Endothelial cell of umbilical vein (primary cell): ENCODE results near the gene D2HGDH. TPM values are rescaled to one million over a fixed set of nuclear protein-coding genes. Genes with fewer than 3 reads are reported as not detected.

Experiments used
- BruUV-seq: library from RNA; stranded (reverse); fragments of 400-500 nt; replicated peaks from 2 replicates; lab custom pipeline; 2021; lab: Mats Ljungman, UMichigan
- CTCF ChIA-PET: fragments of 300-600, 350-600 bp; sonication (Branson Sonifier 250); formaldehyde crosslinking; loops from one replicate; lab custom pipeline; 2021; ENCODE audit warnings: antibody characterized with exemption, inconsistent platforms; lab: Charles Lee
- POLR2A ChIA-PET: fragments of 300-600, 350-600 bp; sonication (Branson Sonifier 250); formaldehyde crosslinking; loops from one replicate; lab custom pipeline; 2021; ENCODE audit warnings: antibody characterized with exemption, inconsistent platforms; lab: Charles Lee
- DNase-seq: peaks from one replicate; pipeline ENCODE4 v3.0.0-alpha.2; 2011; ENCODE audit warnings: low read depth, low spot score
- FAIRE-seq: peaks from 2 replicates; lab custom pipeline; 2011; peaks lifted over from hg19 to GRCh38; lab: Jason Lieb, UNC
- H2AFZ ChIP-seq: 2 replicates; pipeline ENCODE4 v1.6.0; 2012; ENCODE audit warnings: low read depth, low read length, control low read depth, inconsistent platforms
- H3K27ac ChIP-seq: 2 replicates; pipeline ENCODE4 v1.5.1; 2011; ENCODE audit warnings: low read depth, mild to moderate bottlenecking, control low read depth, low read length, moderate library complexity; ENCODE audit not compliant: insufficient read depth
- H3K27me3 ChIP-seq, 2 experiments: 2 replicates each; pipeline versions ENCODE4 v1.6.0 to v1.6.1; 2011; ENCODE audit warnings: low read length in 2 of 2, mixed read lengths in 1 of 2; ENCODE audit not compliant: control insufficient read depth in 2 of 2, insufficient read depth in 2 of 2
- H3K36me3 ChIP-seq, 2 experiments: 2 replicates in 1 of 2; 3 replicates in 1 of 2; pipeline ENCODE4 v1.5.1; 2011; ENCODE audit warnings: low read length in 2 of 2, mild to moderate bottlenecking in 1 of 2, moderate library complexity in 1 of 2; ENCODE audit not compliant: control insufficient read depth in 2 of 2, insufficient read depth in 2 of 2; ENCODE audit errors: extremely low read depth in 1 of 2
- H3K4me1 ChIP-seq: 3 replicates; pipeline ENCODE4 v1.5.1; 2011; ENCODE audit warnings: mild to moderate bottlenecking, low read length; ENCODE audit not compliant: control insufficient read depth, insufficient read depth; ENCODE audit errors: extremely low read depth
- H3K4me2 ChIP-seq: 2 replicates; pipeline ENCODE4 v1.6.1; 2011; ENCODE audit warnings: low read length, control low read depth, mixed read lengths; ENCODE audit not compliant: insufficient read depth
- H3K4me3 ChIP-seq, 3 experiments: fragments of 200-600 bp in 1 of 3; sonication (generic), shearing (Covaris generic) in 1 of 3; replicated peaks in 1 of 3; 2 replicates each; pipeline ENCODE4 v1.5.1; 2011 to 2016; ENCODE audit warnings: control low read depth in 3 of 3, low read length in 3 of 3, mild to moderate bottlenecking in 2 of 3, inconsistent platforms in 1 of 3, low read depth in 1 of 3, moderate library complexity in 1 of 3; ENCODE audit not compliant: insufficient read depth in 1 of 3
- H3K79me2 ChIP-seq: 2 replicates; pipeline ENCODE4 v1.6.0; 2012; ENCODE audit warnings: low read length, inconsistent platforms; ENCODE audit not compliant: control insufficient read depth, insufficient read depth
- H3K9ac ChIP-seq: replicated peaks from 2 replicates; pipeline ENCODE3; 2011; ENCODE audit warnings: low read length, control low read depth; ENCODE audit not compliant: insufficient read depth; ENCODE audit errors: extremely low read depth
- H3K9me1 ChIP-seq: replicated peaks from 3 replicates; pipeline ENCODE4 v1.6.0; 2011; ENCODE audit warnings: mild to moderate bottlenecking, low read length; ENCODE audit not compliant: control insufficient read depth, insufficient read depth; ENCODE audit errors: extremely low read depth
- H3K9me3 ChIP-seq: replicated peaks from 2 replicates; pipeline ENCODE4 v1.5.1; 2012; ENCODE audit warnings: low read length, inconsistent platforms; ENCODE audit not compliant: control insufficient read depth, insufficient read depth
- H4K20me1 ChIP-seq: replicated peaks from 2 replicates; pipeline ENCODE3; 2011; ENCODE audit warnings: mild to moderate bottlenecking, low read length; ENCODE audit not compliant: control insufficient read depth, insufficient read depth; ENCODE audit errors: extremely low read depth
- CTCF ChIP-seq, 2 donors: IDR thresholded peaks; 1 replicate in 1 of 2; 2 replicates in 1 of 2; pipeline ENCODE4 v1.5.1; 2011; ENCODE audit warnings: low read length in 2 of 2, mild to moderate bottlenecking in 2 of 2, moderate library complexity in 2 of 2, control low read depth in 1 of 2, inconsistent platforms in 1 of 2, low read depth in 1 of 2; ENCODE audit not compliant: insufficient read depth in 1 of 2; ENCODE audit errors: extremely low read depth in 1 of 2
- EZH2 ChIP-seq: IDR thresholded peaks from 2 replicates; pipeline ENCODE4 v1.6.1; 2012; ENCODE audit warnings: borderline replicate concordance, low read depth, mild to moderate bottlenecking, moderate library complexity, low read length, inconsistent platforms; ENCODE audit not compliant: severe bottlenecking
- FOS ChIP-seq: IDR thresholded peaks from 2 replicates; pipeline ENCODE4 v1.6.1; 2011; ENCODE audit warnings: mild to moderate bottlenecking, low read length, moderate library complexity, borderline replicate concordance; ENCODE audit not compliant: insufficient read depth
- GATA2 ChIP-seq: IDR thresholded peaks from 2 replicates; pipeline ENCODE4 v1.7.0; 2011; ENCODE audit warnings: low read depth, mild to moderate bottlenecking, moderate library complexity, mixed read lengths, low read length; ENCODE audit not compliant: insufficient read length, insufficient read depth
- JUN ChIP-seq: IDR thresholded peaks from 2 replicates; pipeline ENCODE4 v1.6.1; 2011; ENCODE audit warnings: borderline replicate concordance, low read depth; ENCODE audit not compliant: insufficient read length, insufficient read depth
- MAX ChIP-seq: IDR thresholded peaks from 2 replicates; pipeline ENCODE4 v1.6.1; 2011; ENCODE audit not compliant: insufficient read depth, insufficient read length
- MYC ChIP-seq: IDR thresholded peaks from one replicate; pipeline ENCODE4 v1.6.1; 2011; ENCODE audit warnings: mild to moderate bottlenecking, low read depth, low read length
- POLR2A ChIP-seq: IDR thresholded peaks from 2 replicates; pipeline ENCODE4 v1.6.1; 2012; ENCODE audit warnings: low read depth, mild to moderate bottlenecking, control low read depth, low read length
- POLR2AphosphoS5 ChIP-seq: IDR thresholded peaks from 2 replicates; pipeline ENCODE4 v1.6.1; 2012; ENCODE audit warnings: low read depth, mild to moderate bottlenecking, control low read depth, low read length, moderate library complexity; ENCODE audit not compliant: insufficient read depth
- dilution Hi-C: fragments of 300-500 bp; cut with MboI; formaldehyde crosslinking; loops from one replicate; pipeline ENCODE4 v1.15.0; 2019; ENCODE audit warnings: low sequenced_read_pairs; ENCODE audit not compliant: extremely low pct_ligation_motif_present
- intact Hi-C: fragments of 100-400 bp; cut with micrococcal nuclease; formaldehyde crosslinking; loops from one replicate; pipeline ENCODE4 v1.10.0; 2022
- polyA plus RNA-seq, 4 experiments: library from polyadenylated mRNA; depleted of rRNA in 3 of 4; stranded (reverse) in 3 of 4; unstranded in 1 of 4; fragments of >200 nt; gene quantifications; 2 replicates each; pipeline versions ENCODE4 v1.2.1 to v1.2.3, GENCODE V29; 2011 to 2012; ENCODE audit warnings: missing spikeins in 1 of 4
- total RNA-seq: library from RNA; stranded (reverse); gene quantifications from 2 replicates; pipeline ENCODE4 v1.2.3, GENCODE V29; 2021

D2HGDH gene
- total and polyA plus RNA-seq, 2 donors (not counting 3 experiments of a cell fraction or from before 2014, with no cell fraction given): 22.3 TPM

GRCh38 chr2:241746084-241746483 is 11.7 kb downstream of the D2HGDH start:
- Histone ChIP-seq H2AFZ (no peak overlapping the region), H3K4me3 (no peak overlapping the region), H3K9me1 (no peaks in the 10 kb centered on the region), H3K36me3 (peaks cover 2 to 21% of the 10 kb centered on the region in 2 experiments), H3K9me3 (no peaks in the 10 kb centered on the region), H3K4me1 (no peaks in the 10 kb centered on the region), H3K4me2 (no peak overlapping the region), H3K27ac (no peak overlapping the region), H3K27me3 (no peaks in the 10 kb centered on the region), H3K79me2 (no peaks in the 10 kb centered on the region), H4K20me1 (no peaks in the 10 kb centered on the region), H3K9ac (no peak overlapping the region)
- dilution Hi-C loops (no loop called here), intact Hi-C loops (no loop called here)
- ChIA-PET POLR2A (no interaction called here), CTCF (no interaction called here)
- TF ChIP-seq MYC (no peak), FOS (no peak), POLR2A (no peak), EZH2 (no peak), GATA2 (no peak)
- no peak for DNase-seq
- no peak for FAIRE-seq
- BruUV-seq: no TSS peak

GRCh38 chr2:241748468-241749256 is 14.2 kb downstream of the D2HGDH start:
- Histone ChIP-seq H3K79me2 (no peaks in the 10 kb centered on the region), H3K4me2 (no peak overlapping the region), H3K9me1 (no peaks in the 10 kb centered on the region), H3K36me3 (peaks cover 0 to 22% of the 10 kb centered on the region in 2 experiments), H3K9ac (no peak overlapping the region), H3K9me3 (no peaks in the 10 kb centered on the region), H4K20me1 (no peaks in the 10 kb centered on the region), H3K4me1 (no peaks in the 10 kb centered on the region), H3K27ac (no peak overlapping the region), H3K4me3 (no peak overlapping the region), H3K27me3 (no peaks in the 10 kb centered on the region), H2AFZ (no peak overlapping the region)
- CTCF ChIA-PET: no interaction called here
- dilution Hi-C loops (no loop called here), intact Hi-C loops (no loop called here)
- POLR2A ChIA-PET: no interaction called here
- no peak for TF ChIP-seq POLR2A
- no peak for TF ChIP-seq GATA2
- TF ChIP-seq MAX: no peak
- no peak for TF ChIP-seq MYC
- no peak for TF ChIP-seq EZH2
- TF ChIP-seq POLR2AphosphoS5: no peak
- TF ChIP-seq CTCF (IDR thresholded peaks at IDR 0.05; ENCODE audit: extremely low read depth in 1 of 2, insufficient read depth in 1 of 2, low read depth in 1 of 2, low read length in 2 of 2): no peak
- no peak for TF ChIP-seq FOS
- no peak for TF ChIP-seq JUN
- DNase-seq (no peak), FAIRE-seq (no peak)
- BruUV-seq: no TSS peak
